GM11168 (cell line): ENCODE results near the gene FN3KRP.

Experiments used
- in situ Hi-C: fragments of 300-500 bp; cut with MboI; formaldehyde crosslinking; loops from one replicate; pipeline ENCODE4 v1.12.0; 2022; ENCODE audit warnings: low sequenced_read_pairs; ENCODE audit not compliant: unreplicated experiment

The FN3KRP gene

DNA sequence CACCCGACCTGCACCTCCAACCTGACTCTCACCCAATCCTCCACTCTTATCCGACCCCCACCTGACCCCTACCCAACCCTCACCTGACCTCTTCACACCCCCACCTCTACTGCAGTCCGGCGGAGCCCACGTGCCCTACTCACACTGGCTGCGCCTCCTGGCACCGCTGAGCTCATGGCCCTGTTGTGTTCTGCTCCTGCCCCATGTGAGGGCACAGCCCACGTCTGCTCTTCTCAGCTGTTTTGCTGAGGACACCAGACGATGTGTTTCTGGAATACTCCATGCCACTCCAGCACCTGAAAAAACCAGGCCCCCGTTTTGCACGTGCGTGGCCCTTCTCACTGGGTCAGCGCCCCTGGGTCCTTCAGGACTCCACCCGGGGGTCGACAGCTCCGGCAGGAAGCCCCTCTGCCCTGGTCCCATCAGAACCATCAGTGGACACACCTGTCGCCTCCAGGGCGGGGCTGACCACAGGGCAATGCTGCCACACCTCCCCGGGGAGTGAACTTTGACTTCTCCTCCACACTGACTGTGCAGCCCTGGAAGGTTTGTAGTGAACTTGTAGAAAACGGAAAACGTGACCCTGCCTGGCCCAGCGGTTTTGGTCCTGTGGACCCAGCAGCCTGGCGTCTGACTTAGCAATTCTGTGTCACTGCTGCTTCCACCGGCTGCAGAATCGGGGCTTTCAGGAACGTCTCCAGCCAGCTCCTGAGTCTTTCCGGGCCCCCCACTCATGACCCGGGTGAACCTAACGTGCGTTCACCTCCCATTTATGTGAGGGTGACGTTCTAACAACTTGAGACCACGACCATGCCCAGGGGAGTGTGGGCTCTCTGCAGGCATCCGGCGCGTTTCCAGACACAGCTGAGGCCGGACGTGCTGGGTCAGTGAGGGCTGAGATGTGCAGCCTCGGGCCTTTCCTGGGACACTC, 12.3 kb upstream of the FN3KRP start:
- in situ Hi-C loops, result no loop called here

DNA sequence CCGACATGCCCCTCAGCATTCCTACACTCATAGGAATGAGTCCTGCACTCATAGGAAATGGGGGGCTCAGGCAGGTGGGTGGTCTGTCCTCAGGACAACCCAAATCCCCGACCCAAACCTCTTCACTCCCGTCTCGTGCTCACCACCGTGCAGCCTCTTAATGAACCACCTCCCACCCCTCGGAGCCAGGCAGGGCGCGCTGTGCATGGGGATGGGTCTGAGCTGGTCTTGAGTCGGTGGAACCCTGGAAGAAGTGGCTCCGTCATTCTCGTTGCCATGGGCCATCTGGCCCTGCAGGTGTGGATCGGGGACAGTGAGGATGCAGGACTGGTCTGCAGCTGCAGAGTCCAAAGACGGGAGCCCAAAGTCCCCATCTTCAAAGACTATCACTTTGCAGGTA, 11.6 kb upstream of the FN3KRP start:
- in situ Hi-C loops, result no loop called here

DNA sequence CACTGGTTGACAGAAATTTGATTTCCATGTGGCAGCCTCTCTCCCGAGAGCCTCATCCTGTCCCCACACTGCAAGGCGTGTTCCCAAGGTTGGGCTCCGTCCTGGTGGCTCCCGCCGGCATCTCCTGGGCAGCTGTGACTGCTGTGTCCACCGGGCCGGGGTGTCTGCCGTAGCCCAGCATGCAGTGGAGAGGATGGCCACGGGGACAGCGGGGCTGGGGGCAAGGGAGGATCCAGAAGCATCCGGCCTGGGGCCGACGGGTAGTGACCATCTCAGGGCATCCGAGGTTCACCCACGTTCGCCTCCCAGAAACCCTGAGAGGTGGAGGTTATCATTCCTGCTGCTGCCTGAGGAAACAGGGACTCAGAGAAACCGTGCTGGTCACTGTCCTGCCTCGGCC, 10.8 kb upstream of the FN3KRP start:
- in situ Hi-C loops, result no loop called here

DNA sequence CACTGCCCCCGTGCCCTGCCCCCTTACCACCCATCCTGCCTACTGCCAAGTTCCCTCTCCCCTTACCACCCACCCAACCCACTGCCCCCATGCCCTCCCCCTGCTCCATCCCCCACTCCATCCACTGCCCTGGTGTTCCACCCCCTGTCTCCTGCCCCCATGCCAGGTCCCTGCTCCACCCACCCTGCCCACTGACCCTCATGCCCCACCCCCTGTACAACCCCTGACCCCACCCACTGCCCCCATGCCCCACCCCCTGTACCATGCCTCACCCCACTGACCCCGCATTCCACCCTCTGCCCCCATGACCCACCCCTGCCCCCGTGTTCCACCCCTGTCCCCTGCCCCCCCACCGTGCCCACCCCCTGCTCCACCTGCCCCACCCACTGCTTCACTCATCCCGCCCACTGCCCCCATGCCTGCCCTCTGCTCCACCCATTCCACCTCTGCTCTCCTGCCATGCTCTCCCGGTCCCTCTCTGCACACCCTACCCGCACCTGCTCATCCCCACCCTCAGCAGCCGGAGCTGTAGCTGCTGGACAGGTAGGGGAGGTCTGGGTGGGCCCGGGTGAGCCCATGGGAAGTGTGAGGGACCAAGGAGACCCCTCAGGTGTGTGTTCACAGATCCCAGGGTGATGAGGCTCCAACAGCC, 7.4 kb upstream of the FN3KRP start:
- in situ Hi-C loops, result no loop called here

DNA sequence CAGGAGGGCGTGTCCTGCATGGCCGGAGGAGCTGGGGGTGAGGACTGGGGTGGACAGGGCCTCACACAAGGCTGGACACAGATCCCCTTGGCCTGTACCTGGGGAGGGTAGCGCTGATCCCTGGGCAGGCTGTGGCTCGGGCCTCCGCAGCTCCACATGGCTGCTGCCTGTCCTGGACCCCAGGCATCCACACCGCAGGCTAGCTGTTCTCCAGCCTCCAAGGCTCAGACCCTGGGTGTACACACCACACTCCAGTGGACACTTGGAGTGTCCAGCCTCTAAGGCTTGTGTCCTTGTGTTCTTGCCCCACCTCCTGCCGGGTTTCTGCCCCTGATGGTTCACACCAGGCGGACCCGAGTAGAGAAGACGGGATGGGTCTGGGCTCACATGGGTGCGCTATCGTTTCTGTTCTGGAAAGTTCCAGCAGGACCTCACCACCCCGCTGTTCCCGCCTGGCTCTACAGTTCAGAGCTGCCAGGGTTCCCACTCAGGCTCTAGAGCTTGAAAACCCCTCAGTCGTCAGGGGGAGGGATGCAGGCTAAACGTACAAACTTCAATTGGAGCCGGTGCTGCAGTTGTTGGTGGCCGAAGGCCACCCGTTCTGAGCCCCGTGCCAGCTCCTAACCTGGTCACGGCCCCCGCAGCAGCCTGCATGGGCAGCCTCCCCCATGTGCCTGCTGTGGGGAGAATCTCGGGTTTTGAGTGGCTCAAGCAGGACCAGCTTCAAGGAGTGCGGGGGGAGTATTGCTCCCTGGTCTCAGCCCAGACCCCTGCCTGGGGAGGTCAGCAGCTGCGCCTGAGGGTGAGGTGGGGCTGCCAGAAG, 6.6 kb upstream of the FN3KRP start:
- in situ Hi-C loops, result no loop called here

DNA sequence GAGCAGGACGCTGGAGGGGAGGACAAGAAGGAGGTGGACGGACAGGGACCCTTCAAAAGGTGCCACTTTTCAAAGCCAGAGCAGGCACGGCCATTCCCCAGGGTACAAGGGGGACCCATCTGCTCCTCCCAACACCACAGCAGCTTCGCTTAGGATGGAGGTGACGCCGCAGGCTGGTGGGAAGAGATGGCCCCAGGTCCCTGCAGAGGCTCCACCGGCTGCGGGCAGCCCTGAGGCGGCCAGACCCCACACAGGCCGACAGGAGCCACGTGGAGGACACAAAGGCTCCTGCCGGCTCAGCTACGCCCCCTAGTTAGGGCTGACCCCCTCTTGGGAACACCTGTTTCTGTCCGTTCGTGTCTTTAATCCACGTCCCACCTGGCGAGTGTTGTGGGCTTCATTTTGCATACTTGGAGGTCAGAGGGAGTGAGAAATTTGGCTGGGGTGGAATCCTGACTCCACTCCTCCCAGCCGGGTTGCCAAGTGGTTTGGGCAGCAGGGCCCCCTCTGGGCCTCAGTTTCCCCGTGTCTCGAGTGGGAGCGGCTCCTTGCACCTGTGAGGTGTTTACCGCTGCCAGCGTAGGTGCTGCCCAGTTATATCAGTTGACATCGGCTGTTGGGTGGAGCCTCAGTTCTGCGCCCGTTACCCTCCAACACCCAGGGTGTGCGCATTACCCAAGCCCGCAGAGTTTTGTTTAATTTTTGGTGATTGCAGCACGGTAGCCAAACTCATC, 5.8 kb upstream of the FN3KRP start:
- in situ Hi-C loops, result no loop called here

DNA sequence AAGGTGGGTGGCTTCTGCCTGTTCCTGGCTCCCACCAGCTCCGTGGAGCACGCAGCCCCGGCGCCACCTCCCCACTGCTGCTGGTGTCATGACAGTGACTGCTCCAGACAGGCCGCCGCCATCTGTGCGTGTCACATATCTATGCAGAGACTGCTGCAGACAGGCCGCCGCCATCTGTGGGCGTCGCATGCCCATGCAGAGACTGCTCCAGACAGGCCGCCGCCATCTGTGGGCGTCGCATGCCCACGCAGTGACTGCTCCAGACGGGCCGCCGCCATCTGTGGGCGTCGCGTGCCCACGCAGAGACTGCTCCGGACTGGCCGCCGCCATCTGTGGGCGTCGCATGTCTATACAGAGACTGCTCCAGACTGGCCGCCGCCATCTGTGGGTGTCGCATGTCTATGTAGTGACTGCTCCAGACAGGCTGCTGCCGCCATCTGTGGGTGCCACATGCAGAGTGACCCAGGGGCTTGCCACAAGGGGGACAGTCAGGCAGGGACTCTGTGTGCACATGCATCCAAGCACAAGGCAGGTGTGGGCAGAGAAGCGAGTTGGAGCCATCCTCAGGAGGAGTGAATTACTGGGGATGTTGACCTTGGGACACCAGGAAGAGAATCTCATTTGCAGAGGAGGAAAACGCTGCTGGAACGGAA, 3.3 kb upstream of the FN3KRP start:
- in situ Hi-C loops, result no loop called here

DNA sequence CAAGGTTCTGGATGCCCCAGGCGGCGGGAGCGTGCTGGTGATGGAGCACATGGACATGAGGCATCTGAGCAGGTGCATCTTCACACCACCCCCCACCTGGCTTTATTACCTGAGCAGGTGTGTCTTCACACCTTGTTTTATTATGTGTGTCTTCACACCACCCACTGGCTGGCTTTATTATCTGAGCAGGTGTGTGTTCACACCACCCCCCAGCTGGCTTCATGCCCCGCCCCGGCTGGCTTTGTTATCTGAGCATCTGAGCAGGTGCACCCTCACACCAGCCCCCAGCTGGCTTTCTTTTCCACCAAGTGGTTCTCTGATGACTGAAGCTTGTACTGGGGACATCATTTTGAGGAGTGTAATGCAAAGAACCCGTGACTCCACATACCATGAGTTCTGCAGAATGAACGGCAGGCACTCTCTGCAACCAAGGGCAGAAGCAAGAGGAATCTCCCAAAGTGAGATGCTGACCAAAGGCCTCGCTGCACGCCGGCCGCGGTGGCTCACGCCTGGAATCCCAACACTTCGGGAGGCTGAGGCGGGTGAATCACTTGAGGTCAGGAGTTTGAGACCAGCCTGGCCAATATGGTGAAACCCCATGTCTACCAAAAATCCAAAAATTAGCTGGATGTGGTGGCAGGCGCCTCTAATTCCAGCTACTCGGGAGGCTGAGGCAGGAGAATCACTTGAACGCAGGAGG, 2.6 kb downstream of the FN3KRP start:
- in situ Hi-C loops, result no loop called here

DNA sequence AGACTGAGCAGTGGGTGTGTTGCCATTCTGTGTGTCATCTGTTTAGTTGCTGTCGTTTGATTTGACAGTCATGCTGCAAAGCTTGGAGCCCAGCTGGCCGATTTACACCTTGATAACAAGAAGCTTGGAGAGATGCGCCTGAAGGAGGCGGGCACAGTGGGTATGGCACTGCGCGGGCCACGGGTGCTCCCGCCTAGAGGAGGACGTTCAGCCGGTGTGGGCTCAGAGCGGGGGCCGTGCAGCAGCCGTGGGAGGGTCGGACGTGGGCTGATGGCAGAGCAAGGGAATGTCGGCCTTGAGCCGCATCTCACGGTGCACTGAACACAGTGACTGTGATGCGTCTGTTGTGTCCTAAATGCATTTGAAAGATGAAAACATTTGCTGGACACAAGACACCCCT, 3.7 kb downstream of the FN3KRP start:
- in situ Hi-C loops, result no loop called here

DNA sequence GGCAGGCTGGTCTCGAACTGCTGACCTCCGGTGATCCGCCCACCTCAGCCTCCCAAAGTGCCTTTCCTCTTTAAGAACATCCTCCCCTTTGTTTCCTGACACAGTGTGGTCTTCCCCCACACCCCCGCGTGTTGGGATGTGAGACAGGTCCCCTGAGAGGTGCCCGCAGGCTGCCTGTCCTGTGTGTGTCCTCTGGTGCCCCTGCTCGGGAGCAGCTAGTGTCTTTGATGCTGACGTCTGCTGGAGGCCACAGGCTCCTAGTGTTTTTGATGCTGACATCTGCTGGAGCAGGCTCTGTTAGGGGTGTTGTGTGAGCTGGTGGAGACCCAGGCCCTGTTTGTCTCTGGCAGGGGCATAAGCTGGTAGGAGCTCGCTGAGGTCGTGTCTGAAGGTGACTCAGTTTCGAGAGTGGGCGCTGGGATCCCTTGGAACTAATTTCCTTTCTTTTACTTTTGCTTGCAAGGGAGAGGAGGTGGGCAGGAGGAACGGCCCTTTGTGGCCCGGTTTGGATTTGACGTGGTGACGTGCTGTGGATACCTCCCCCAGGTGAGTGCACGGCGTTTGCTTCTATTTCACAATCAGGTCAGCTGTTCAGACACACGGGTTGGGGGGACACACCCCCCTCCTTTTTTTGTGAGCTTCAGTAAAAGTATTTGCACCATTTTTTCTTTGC, 6.0 kb downstream of the FN3KRP start:
- in situ Hi-C loops, result no loop called here

DNA sequence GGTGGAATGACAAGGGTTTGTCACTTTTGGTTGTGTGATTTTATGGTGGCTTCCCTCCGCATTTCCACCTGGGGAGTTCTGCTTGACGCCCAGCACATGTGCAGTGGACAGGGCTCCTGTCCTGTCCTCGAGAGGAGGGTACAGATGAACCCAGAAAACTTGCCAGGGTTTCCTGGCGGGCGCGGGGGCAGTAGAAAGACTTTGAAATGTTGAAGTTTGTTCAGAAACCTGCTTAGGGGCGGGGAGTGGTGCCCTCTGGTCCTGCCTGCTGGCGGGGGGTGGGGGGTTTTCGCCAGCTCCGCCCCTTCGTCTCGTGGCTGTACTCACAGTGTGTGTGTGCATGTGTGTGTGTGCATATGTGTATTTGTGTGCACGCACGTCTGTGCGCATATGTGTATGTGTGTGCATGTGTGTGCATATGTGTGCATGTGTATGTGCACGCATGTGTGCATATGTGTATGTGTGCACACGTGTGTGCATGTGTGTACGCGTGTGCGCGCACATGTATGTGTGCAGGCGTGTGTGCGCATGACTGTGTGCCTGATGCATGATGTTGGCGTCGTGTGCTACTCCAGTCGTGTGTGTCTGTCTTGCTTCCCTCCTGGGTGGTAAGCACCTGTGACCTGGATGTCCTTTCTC, 6.8 kb downstream of the FN3KRP start:
- in situ Hi-C loops, result no loop called here

DNA sequence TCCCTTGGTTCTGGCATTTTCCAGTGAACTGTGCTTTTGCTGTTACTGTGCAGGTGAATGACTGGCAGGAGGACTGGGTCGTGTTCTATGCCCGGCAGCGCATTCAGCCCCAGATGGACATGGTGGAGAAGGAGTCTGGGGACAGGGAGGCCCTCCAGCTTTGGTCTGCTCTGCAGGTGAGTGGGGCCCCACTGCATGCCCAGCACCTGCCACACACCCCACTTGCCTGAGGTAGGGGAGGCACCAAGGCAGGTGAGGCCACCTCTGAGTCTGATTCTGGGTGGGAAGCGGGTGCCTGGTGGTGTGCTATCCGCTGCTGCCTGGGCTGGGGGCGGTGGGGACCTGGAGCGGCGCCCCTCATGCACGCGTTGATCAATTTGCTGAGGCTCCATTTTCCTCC, 9.9 kb downstream of the FN3KRP start:
- in situ Hi-C loops, result no loop called here

DNA sequence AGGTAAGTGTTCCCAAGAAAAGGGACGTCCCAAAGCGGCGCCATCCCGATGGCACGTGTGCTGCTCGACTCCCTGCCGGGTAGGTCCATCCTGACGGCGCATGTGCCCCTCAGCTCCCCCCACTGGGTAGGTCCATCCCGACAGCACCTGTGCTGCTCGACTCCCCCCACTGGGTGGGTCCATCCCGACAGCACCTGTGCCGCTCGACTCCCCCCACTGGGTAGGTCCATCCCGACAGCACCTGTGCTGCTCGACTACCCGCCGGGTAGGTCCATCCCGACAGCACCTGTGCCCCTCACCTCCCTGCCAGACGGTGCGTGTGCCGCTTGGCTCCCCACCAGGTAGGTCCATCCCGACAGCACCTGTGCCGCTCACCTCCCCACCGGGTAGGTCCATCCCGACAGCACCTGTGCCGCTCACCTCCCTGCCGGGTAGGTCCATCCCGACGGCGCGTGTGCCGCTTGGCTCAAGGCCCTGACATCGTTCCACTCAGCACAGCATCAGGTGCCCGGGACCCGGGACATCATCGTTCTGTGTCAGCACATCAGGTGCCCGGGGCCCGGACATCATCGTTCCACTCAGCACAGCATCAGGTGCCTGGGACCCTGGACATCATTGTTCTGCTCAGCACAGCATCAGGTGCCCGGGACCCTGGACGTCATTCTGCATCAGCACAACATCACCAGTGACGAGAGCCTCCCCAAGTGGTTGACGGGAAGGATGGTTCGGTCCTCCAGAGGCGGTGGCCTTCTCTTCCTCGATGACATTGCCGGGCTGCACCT, 13.2 kb downstream of the FN3KRP start:
- in situ Hi-C loops, result no loop called here

DNA sequence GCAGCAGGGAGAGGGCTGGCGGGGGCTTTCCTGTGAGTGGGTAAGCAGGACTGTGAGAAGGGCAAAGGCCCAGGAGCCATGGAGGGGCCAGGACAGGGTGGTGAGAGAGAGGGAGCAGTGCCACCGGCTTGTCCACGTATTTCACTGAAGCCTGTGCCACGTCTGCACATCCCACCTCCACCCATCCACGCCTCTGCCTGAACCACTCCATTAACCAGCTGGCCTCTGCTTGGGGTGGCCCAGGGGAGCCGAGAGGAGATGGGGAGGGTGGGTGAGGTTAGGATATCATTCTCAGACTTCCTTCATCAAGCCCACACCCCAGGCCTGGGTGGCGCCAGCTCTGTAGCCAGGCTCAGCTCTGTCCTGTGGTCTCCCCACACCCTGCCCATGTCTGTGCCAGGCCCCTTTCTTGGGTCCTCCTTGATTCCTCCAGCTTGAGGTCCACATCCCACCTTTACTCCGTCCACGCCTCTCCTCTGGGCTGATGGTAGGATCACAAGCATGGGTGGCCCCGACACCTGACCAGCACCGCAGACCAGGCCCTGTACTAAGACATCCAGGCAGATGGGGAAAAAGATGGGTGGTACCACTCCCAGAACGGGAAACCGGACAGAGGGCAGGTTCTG, 15.7 kb downstream of the FN3KRP start:
- in situ Hi-C loops, result no loop called here

DNA sequence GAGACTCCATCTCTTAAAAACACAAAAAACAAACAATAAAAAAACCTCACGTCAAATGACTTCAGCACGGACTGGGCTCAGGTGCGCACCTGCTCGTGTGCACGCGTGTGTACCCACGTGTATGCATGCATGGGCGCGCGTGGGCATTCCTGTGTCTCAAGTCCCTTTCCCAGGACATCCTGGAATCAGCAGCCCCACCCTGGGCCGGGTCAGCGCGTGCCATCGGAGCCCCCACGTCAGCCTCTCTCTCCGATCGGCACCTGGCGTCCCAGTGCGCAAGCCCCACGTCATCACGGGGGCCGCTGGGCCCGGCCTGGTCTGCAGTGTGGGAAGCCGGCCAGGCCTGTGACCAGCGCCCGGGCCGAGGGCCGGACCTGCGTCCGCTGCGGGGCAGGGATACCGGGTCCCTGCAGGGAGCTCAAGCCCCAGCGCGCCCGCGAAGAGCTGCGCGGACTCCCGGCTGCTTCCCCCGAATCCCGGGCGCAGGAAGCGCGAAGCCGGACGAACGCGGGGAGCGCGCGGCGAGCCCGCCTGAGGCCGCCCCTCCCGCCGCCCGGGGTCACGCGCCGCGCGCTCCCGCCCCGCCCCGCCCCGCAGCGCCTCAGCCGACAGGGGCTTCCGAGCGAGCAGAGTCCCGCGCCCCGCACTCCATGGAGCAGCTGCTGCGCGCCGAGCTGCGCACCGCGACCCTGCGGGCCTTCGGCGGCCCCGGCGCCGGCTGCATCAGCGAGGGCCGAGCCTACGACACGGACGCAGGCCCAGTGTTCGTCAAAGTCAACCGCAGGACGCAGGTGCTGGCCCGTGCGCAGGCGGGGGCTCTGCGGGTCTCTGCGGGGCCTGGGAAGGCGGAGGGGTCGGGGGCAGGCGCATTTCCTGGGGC, 18.7 kb downstream of the FN3KRP start, which contains the start of gene FN3K:
Gene FN3K (plus strand): TSS at position 629 of the 880 bp plus-strand sequence. CDS start 22 bp downstream, at position 651.
- in situ Hi-C loops, result no loop called here
